Measurements from ENCODE around the gene GSK3B.
A peak's percentile ranks its signal among the peaks of the same experiment; 100 is the strongest.

GSK3B gene

DNA sequence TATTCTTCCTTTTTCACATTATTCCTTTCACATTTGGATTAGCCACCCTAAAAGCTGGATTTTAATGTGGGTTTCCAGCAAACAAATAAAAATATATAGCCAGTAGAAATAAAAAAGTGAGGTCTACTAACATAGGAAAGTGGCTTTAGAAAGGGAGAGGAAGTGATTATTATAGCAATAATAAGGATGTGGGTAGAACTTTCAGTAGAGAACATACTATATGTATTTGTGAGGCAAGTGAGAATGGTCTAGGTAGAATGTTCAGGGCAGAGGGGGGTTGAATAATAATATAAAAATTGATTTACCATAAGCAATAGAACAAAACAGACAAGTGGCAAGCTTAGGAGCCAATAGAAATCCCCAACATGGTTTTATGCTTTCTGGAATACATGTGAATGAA is 223.7 kb downstream of the GSK3B start:
- DNase-seq = no peak

DNA sequence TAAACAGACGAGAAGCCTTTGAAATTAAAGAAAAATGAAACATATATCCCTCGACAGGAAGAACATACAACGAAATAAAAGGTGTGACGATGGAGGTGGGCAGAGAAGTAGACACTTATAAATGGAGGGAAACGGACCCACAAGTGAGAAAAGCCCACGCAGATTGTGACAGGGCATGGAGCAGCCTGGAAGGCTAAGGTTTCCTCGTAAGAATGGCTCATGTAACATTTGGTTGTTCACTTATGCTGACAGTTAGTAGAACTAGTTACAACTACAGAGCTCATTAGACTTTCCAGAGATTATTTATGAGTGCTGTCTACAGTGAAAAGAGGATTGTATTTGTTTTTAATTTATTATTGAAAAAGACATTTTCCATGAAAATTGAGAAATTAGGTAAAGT is 229.8 kb downstream of the GSK3B start:
- no peak for DNase-seq

DNA sequence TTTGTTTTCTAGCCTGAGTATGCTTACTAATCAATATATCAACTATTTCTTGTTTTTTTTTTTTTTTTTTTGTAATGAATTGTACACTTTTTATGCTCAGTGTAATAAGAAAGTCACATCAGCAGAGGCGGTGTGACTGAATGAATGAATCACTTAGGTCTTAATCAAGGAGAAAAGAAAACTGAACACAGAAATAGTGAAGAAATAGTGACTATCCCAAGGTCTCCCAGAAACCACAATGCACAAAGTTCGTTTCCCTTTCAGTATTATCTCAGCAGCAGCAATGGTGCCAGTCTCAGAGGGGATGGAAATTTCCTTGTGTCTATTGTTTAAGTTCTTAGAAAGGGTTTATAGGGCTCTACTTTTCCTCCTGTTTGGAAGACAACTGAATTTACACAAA is 231.6 kb downstream of the GSK3B start:
- DNase-seq = no peak

DNA sequence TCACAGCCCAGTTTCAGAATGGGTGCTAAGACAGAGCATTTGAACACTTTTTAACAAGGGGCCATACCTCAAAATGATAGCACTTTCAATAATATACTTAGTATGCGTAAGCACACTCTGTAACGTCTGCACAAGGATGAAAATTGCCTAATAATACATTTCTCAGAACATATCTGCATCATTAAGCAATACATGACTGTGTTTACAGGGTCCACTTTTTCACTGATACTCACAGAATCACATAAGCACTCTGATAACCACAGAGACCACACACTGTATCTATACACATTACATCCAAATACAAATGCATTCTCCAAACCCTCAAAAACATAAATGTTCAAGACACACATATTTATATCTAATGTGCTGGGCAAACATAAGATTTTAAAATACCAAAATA is 232.6 kb downstream of the GSK3B start:
- DNase-seq = peak; percentile 12

DNA sequence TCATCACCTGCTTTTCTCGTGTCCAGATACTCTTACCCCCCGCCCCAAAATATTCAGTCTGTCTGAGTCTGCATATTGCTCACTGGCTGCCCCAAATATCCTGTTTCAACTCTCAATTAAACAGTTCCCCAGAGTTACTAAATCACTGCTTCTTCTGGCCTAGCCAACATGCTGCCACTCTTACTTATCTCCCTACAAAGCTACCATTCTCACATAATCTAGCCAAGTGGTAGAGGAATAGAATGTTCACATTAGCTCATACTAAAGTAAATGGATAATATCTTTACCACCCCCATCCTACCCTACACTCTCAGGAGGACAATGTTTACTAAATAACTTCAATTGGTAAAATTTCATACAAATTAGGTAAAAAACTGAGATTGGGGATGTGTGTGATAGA is 234.5 kb downstream of the GSK3B start:
- no peak for DNase-seq

DNA sequence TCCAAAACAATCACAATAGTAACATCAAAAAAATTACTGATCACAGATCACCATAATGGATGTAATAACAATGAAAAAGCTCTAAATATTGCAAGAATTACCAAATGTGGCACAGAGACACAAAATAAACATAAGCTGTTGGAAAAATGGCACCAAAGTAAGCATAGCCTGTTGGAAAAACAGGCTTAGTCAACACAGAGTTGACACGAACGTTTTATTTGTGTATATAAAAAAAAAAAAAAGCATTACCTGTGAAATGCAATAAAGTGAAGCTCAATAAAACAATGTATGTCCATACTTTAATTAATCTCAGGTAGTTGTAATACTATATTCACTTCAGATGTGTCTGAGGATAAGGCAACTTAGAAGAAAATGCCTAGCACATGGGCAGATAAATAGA is 235.3 kb downstream of the GSK3B start:
- DNase-seq = no peak

DNA sequence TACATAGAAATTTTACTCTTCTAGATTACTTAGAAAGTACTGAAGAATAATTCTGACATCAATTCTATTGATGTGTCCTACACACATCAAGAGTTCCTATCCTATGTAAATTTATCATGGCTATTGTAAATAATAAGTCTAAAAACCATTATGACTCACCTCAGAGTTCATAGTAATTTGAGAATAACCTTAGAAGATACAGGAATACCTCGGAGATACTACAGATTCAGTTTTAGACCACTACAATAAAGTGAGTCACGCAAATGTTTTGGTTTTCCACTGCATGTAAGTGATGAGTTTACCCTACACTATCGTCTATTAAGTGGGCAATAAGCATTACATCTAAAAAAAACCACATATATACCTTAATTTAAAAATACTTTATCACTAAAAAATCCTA is 237.6 kb downstream of the GSK3B start:
- no peak for DNase-seq

DNA sequence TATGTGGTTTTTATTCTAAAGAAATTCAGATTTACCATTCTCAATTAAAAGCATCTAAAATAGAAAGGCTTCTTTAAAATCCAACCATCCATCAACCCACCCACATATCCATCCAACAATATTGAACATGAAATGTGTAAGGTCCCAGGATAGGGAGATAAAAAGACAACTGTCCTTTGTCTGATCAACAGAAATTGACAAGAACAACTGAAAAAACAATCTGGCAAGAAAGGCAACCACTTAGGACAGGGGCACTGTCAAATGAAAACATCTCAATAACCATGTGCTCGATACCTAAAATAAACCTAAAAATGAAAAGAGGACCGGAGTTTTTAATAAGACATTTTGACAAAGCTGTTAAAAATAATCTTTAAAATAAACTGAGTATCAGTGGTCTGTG is 245.1 kb downstream of the GSK3B start:
- DNase-seq = no peak

DNA sequence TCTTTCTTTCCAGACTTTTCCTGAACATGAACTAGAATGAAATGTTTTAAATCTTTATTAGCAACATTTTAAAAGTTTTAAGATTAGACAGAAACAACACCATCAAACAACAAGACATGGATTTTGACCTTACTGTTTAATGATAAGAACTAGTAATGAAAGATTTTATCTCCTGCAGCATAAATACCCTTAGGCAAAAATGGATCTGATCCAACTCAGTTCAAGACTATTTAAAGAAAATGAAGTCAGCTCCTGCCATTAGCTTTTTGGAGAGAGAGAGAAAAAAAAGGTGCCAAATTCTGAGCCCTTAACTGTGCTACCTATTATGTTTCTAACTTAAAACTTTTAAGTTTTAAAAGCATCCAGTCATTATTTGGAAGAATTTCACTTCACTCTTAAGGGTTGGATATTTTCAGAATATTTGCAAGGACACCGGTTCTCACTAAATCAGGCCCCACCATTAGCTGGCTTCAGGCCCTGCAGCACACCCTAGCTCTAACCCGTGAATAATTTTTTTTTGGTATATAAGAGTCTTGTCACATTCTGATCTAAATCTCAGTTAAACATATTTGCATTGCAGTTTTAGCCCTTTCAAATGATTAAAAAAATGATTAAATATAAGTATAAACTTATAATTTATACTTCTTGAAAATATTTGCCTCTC is 252.3 kb downstream of the GSK3B start:
- DNase-seq = no peak

DNA sequence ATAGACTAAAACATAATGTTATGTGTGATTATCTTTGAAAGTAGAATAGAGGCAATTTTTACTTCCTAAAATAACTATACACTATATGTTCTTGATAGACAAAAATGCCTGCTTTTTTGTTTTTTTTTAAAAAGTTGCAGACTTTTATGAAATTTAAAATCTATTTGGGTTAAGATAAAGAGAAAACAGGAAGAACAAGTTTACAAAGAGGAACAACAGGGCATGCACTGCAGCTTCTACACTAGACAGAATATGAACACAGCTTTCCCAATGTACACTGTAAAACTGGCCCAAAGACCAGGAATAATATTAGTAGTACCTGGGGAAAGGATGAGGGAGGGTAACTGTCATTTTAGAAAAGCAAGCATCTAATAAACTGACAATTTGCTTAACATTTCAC is 258.7 kb downstream of the GSK3B start:
- no peak for DNase-seq

DNA sequence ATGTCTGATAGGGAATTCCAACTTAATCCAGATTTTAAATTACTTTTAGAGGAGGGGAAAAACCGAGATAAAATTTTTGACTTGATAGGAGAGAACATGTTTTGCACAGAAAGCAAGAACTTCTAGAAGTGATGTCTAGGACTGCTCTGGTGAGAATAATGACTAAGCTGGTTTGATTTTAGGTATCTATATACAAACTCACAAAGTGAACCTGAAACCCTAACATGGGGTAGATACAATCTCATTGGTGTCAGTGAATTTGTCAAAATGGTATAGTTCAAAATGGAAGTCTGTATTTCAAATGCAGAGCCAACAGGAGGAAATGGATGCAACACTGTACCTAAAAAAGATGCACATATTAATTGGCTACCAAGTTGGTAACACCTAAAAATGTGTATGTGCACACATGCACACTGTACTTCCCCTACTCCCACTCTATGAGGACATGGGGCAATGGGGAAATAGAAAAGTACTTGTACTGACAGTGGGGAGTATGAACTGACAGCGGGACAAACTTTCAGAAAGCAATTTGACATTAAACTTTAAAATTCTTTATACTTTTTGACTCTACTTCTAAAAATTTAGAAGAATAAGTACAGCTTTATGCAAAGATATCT is 259.4 kb downstream of the GSK3B start:
- peak; percentile 11 for DNase-seq

DNA sequence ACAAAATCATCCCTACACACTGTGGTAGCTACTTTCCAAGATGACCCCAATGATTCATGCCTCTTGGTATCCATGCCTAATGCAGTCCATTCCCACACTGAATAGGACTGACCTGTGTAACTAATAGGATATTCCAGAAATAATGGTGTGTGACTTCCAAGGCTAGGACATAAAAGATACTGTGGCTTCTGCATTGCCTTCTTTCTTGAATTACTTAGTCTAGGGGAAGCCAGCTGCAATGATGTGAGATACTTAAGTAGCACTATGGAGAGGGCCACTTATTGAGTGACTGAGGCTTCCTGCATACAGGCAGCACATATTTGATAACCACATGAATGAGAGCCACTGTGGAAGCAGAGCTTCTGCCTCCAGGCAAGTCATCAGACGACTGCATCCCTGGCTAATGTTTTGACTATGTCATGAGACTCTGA is 262.3 kb downstream of the GSK3B start:
- DNase-seq = no peak

DNA sequence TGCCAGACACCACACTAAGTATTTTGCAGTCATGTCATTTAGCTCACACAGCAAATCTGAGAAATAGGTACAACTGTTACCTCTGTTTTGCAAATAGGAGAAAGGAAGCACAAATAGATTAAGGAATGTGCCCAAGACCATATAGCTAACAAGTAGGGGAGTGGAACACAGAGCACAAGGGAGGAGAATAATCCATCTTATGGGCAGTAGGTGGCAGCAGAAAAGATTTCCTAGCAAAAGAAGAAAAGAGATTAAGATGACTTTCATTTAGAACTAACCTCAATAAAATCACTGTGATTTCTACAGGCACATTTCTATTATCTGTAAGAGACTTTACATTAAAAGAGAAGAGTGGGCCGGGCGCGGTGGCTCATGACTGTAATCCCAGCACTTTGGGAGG is 263.2 kb downstream of the GSK3B start:
- DNase-seq = peak; percentile 35

DNA sequence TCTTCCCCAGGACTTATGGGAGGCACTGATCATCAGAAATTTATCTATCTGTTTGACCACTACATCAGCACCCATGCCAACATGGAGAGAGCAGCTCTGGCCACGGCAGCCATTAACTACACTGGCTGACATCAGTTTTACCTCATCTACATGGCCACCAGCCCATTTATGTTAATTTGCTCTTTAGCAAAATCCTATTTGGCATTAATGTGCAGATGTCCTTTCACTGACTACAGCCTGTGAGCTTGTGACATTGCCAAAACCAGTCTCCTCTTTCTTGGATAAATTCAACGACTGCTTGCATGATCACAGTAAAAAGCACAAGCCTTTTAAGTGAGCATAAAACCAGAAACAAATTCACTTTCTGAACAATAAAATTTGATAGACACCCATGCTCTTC is 264.8 kb downstream of the GSK3B start:
- DNase-seq = no peak

DNA sequence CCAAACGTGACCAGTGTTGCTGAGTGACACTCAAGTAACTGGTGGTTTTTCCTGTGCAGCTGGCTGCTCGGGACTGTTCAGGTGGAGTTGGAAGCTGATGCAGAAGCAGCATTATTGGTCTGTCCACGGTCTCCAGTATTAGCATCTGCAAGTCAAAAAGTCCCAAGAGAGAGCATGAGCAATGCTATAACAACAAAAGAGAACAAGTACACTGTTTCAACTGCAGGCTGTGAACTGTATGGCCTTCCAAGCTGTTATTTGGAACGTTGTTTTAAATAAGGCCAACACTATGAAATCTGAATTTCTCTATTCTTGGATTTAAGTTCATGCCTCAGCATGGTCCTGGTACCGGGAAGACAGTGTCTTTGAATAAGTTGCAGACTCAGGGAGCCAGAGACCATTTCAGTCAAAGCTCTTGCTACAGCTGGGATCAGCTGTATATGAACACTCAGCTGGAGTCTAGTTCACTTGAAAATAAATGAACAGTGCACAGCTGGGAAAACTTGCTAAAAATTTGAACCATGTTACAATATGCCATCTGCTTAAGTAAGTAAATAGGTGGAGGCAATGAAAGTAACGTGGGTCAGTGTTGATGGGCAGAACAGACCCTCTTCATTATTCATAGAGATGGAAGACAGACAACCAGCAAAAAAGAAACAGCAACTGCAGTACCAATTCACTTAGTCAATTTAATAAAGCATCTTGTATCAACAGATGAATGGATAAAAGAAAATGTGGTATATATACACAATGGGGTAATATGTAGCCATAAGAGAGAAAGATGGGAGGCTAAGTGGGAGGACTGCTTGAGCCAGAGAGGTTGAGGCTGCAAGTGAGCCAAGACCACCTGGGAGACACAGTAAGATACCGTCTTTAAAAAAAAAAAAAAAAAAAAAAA is 267.3 kb downstream of the GSK3B start:
- no peak for DNase-seq

DNA sequence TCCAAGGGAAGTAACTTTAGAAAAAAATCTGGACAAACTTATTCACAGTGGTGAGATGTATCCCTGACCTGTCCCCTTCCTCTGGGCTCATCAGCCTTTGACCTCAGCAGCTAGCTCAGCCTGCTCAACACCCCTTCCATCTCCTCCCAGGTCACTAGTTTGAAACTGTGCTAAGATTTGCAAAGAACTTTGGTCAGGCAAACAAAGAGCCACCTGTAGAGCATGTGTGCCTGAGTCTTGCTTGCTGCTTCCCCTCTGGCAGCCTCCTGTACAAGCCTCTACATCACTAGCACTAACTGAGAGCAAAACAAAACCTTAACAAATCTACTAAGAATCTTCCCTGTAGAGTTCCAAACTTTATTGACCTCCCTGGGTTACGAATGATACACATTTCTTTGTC is 268.4 kb downstream of the GSK3B start:
- DNase-seq = no peak

DNA sequence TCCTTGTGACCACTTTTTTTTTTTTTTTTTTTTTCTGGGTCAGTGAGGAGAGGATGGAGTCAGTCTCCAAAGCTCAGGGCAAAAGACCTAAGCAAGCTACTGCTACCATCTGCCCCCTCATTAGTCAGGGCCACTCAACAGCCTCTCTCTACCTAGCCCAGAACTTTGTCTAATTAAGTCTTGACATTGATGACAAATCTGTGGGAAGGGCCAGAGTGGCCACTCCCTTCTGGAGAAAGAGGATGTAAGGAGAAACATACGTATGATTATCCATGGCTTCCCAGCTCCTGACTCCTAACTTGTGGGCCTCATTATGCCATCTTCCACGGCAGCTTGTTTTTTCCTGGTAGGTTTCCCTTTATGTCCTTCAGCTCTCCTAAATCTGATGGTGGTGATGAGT is 274.4 kb downstream of the GSK3B start:
- DNase-seq = no peak

DNA sequence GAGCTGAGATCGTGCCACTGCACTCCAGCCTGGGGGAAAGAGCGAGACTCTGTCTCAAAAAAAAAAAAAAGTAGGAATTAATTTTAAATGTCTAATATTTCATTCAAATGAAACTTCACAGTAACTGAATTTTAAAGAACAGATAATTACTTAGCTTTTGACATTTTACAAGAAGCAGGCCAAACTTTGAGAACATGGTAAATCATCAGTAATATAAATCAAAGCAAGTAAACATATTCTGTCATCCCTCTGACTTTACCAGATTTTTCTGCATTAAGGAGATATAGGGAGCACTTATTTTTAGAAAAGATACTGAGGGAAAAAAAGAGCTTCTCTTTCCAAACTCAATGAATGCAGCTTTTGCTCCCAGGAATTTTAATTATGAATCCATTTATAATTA is 275.3 kb downstream of the GSK3B start:
- DNase-seq = no peak

DNA sequence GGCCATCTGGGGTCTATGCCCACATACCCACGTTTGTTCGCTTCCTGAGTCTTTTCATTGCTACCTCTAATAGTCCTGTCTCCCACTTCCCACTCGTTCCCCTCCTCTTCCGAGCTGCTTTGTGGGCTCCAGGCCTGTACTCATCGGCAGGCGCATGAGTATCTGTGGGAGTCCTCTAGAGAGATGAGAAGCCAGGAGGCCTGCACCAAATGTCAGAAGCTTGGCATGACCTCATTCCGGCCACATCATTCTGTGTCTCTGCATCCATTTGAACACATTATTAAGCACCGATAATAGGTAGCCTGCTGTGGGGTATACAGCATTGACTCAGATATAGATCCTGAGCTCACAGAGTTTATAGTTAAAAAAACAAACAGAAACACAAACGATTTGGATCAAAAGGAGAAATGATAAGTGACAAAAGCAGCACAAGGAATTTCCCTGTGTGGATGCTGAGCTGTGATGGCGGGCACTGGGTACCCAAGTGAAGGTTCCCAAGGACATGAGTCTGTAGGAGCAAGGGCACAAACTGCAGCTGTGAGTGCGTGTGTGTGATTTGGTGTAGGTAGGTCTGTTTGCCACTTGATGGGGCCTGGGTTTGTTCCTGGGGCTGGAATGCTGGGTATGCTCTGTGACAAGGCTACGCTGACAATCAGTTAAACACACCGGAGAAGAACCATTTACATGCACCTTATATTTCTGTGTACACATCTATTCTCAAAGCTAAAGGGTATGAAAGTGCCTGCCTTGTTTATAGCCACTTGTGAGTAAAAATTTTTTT is 276.5 kb downstream of the GSK3B start:
- DNase-seq = no peak

DNA sequence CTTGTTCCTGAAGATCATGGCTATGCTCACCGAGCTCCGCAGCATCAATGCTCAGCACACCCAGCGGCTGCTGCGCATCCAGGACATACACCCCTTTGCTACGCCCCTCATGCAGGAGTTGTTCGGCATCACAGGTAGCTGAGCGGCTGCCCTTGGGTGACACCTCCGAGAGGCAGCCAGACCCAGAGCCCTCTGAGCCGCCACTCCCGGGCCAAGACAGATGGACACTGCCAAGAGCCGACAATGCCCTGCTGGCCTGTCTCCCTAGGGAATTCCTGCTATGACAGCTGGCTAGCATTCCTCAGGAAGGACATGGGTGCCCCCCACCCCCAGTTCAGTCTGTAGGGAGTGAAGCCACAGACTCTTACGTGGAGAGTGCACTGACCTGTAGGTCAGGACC is 277.2 kb downstream of the GSK3B start:
- DNase-seq = no peak

DNA sequence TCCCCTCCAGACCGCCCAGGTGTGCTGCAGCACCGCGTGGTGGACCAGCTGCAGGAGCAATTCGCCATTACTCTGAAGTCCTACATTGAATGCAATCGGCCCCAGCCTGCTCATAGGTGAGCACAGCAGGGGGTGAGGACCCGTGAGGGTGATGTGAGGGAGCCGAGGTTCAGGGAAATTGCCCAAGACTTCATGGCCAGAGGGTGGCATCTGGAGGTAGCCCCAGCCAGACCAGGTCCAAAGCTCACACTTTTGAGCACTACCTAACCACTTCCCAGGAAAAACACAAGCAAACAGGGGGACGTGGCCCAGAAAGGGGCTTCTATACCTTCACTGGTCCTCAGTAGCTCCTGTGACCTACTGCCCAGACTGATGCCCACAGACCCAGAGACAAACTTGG is 278.5 kb downstream of the GSK3B start:
- DNase-seq = no peak

DNA sequence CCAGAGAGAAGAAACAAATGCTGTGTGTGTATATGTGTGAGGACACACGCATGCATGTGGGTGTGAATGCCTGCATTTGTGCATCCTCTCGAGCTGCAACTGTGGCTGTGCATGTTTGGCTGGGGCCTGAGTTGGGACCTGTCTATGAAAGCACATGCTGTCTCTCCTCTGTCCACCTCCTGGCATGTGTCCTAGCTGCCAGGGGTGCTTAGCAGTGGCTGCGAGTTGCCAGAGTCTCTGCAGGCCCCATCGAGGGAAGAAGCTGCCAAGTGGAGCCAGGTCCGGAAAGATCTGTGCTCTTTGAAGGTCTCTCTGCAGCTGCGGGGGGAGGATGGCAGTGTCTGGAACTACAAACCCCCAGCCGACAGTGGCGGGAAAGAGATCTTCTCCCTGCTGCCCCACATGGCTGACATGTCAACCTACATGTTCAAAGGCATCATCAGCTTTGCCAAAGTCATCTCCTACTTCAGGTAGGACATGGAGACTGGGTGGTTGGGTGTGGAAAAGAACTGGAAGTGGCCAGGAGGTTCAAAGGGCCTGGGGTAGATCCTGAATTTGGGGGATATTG is 281.7 kb downstream of the GSK3B start:
- no peak for DNase-seq

DNA sequence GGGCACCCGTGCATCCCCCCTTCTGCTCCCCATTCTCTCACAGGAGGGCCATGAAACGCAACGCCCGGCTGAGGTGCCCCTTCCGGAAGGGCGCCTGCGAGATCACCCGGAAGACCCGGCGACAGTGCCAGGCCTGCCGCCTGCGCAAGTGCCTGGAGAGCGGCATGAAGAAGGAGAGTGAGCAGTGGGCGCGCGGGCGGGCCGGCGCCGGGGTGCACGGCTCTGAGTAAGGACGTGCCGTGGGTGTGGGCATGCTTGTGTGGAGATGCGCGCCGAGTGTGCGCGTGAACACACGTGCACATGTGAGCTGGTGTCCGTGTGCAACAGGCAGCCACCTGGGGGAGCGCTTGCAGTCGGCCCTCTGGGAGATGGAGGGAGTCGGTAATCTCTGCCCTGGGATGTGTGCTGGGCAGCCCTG is 284.2 kb downstream of the GSK3B start:
- DNase-seq = peak; percentile 72
